ENCODE data around the gene JUN. TPM values are rescaled to one million over a fixed set of nuclear protein-coding genes. Genes with fewer than 3 reads are reported as not detected.
A peak's percentile ranks its signal among the peaks of the same experiment; 100 is the strongest.

The JUN gene
- total and polyA plus RNA-seq, 2 of the 13 experiments (the other 11 are each of a cell fraction or from before 2014, with no cell fraction given) = 18.2 to 22.3 TPM

GRCh38 chr1:58763214-58763613, 20.6 kb downstream of the JUN start (continued):
- TF ChIP-seq STAG1 (CRISPR knock-in tag; IDR thresholded peaks at IDR 0.05) (no peak), ZNF205 (CRISPR knock-in tag; IDR thresholded peaks at IDR 0.05) (no peak), FOSL2 (CRISPR knock-in tag; IDR thresholded peaks at IDR 0.05) (peak; percentile 63), ZNF563 (CRISPR knock-in tag; IDR thresholded peaks at IDR 0.05) (no peak), PRMT3 (CRISPR knock-in tag; IDR thresholded peaks at IDR 0.05; ENCODE audit: borderline replicate concordance, low read depth) (no peak), MEIS1 (CRISPR knock-in tag; IDR thresholded peaks at IDR 0.05; ENCODE audit: borderline replicate concordance) (no peak), ZBTB49 (CRISPR knock-in tag; IDR thresholded peaks at IDR 0.05; ENCODE audit: borderline replicate concordance) (no peak), ZNF691 (CRISPR knock-in tag; IDR thresholded peaks at IDR 0.05; ENCODE audit: borderline replicate concordance, low read depth) (no peak), SETDB1 (CRISPR knock-in tag; IDR thresholded peaks at IDR 0.05; ENCODE audit: borderline replicate concordance) (no peak), LCORL (IDR thresholded peaks at IDR 0.05) (no peak), LCORL (CRISPR knock-in tag; IDR thresholded peaks at IDR 0.05) (peak; percentile 58), ZNF33A (CRISPR knock-in tag; IDR thresholded peaks at IDR 0.05; ENCODE audit: borderline replicate concordance) (no peak), CCAR2 (optimal IDR thresholded peaks at IDR 0.05; ENCODE audit: low read depth, low read length) (no peak), THAP8 (CRISPR knock-in tag; IDR thresholded peaks at IDR 0.05; ENCODE audit: borderline replicate concordance) (no peak), ZNF512 (CRISPR knock-in tag; IDR thresholded peaks at IDR 0.05) (no peak), ZNF550 (CRISPR knock-in tag; IDR thresholded peaks at IDR 0.05; ENCODE audit: borderline replicate concordance) (no peak), HNF4A (CRISPR knock-in tag; IDR thresholded peaks at IDR 0.05) (peak; percentile 54), RAD51 (IDR thresholded peaks at IDR 0.05; ENCODE audit: borderline replicate concordance) (no peak), ZEB1 (IDR thresholded peaks at IDR 0.05; ENCODE audit: insufficient replicate concordance, low read depth) (peak; percentile 57), TCF7L2 (IDR thresholded peaks at IDR 0.05; ENCODE audit: low read depth, low read length) (no peak), MATR3 (CRISPR knock-in tag; IDR thresholded peaks at IDR 0.05) (no peak), RXRA (CRISPR knock-in tag; IDR thresholded peaks at IDR 0.05) (no peak; the same call in 1 of the 2 replicates), GTF2F1 (IDR thresholded peaks at IDR 0.05; ENCODE audit: low read length) (no peak), ZNF260 (CRISPR knock-in tag; IDR thresholded peaks at IDR 0.05; ENCODE audit: borderline replicate concordance, low read depth) (no peak), TP53 (CRISPR knock-in tag; conservative IDR thresholded peaks at IDR 0.05) (no peak), ZNF30 (CRISPR knock-in tag; IDR thresholded peaks at IDR 0.05) (no peak), SMARCC2 (IDR thresholded peaks at IDR 0.05) (no peak), POLR2AphosphoS5 (IDR thresholded peaks at IDR 0.05; ENCODE audit: low read depth, low read length) (no peak), SPEN (CRISPR knock-in tag; IDR thresholded peaks at IDR 0.05; ENCODE audit: low read depth) (no peak)

All from HepG2 (cell line).